ENCODE measurements around the gene FGF11.

The FGF11 gene

GRCh38 chr17:7408863-7409262 lies 30.4 kb upstream of the FGF11 start:
- no peak for DNase-seq

- DNase-seq = no peak
Observed at GRCh38 chr17:7409716-7410115, 29.6 kb upstream of the FGF11 start.

- no peak for DNase-seq
Observed at GRCh38 chr17:7410634-7411426, 28.5 kb upstream of the FGF11 start.

GRCh38 chr17:7411427-7411750 lies 27.9 kb upstream of the FGF11 start:
- DNase-seq = no peak

- DNase-seq = no peak
Observed at GRCh38 chr17:7413346-7413985, 25.8 kb upstream of the FGF11 start.

- no peak for DNase-seq
Observed at GRCh38 chr17:7414837-7415236, 24.5 kb upstream of the FGF11 start.

- DNase-seq = no peak
Observed at GRCh38 chr17:7415784-7416183, 23.5 kb upstream of the FGF11 start.

- no peak for DNase-seq
Observed at GRCh38 chr17:7416323-7416722, 23.0 kb upstream of the FGF11 start.

- DNase-seq = no peak
Observed at GRCh38 chr17:7417056-7417655, 22.2 kb upstream of the FGF11 start.

GRCh38 chr17:7418472-7419152 lies 20.7 kb upstream of the FGF11 start:
- no peak for DNase-seq

GRCh38 chr17:7419819-7420610 lies 19.3 kb upstream of the FGF11 start, which contains the start of gene SPEM1:
Gene SPEM1, plus strand, starts transcription at chr17:7420324. Its CDS starts 61 bp downstream, at chr17:7420385.
- no peak for DNase-seq

GRCh38 chr17:7421186-7421585 lies 18.1 kb upstream of the FGF11 start:
- no peak for DNase-seq

GRCh38 chr17:7423679-7424078 lies 15.6 kb upstream of the FGF11 start:
- no peak for DNase-seq

GRCh38 chr17:7425316-7425715 lies 14.0 kb upstream of the FGF11 start, which contains the start of gene SPEM2:
Gene SPEM2, plus strand, starts transcription at chr17:7425616. Its CDS starts 73 bp downstream, at chr17:7425689.
- no peak for DNase-seq

GRCh38 chr17:7425756-7426155 lies 13.6 kb upstream of the FGF11 start:
- DNase-seq = no peak

GRCh38 chr17:7426203-7426863 lies 13.0 kb upstream of the FGF11 start:
- no peak for DNase-seq

GRCh38 chr17:7426896-7427489 lies 12.3 kb upstream of the FGF11 start:
- DNase-seq = no peak

GRCh38 chr17:7427549-7427948 lies 11.8 kb upstream of the FGF11 start:
- no peak for DNase-seq

GRCh38 chr17:7428557-7428956 lies 10.8 kb upstream of the FGF11 start, which contains the start of gene SPEM3:
Gene SPEM3, plus strand, starts transcription at chr17:7428857. Its CDS starts 46 bp downstream, at chr17:7428903.
- DNase-seq = no peak

GRCh38 chr17:7429722-7430121 lies 9.6 kb upstream of the FGF11 start:
- no peak for DNase-seq

- DNase-seq = no peak
Observed at GRCh38 chr17:7431231-7431630, 8.1 kb upstream of the FGF11 start.

GRCh38 chr17:7432296-7432695 lies 7.0 kb upstream of the FGF11 start:
- DNase-seq = no peak

Measured in KG1 (cell line).